GM19099 (cell line): ENCODE results near the gene TBC1D14.

ENCODE experiments used
- POLR2A ChIP-seq: IDR thresholded peaks from 3 replicates; pipeline ENCODE4 v1.6.1; 2011; ENCODE audit warnings: low read depth; ENCODE audit not compliant: insufficient read length; ENCODE audit errors: extremely low read depth

TBC1D14 gene

DNA sequence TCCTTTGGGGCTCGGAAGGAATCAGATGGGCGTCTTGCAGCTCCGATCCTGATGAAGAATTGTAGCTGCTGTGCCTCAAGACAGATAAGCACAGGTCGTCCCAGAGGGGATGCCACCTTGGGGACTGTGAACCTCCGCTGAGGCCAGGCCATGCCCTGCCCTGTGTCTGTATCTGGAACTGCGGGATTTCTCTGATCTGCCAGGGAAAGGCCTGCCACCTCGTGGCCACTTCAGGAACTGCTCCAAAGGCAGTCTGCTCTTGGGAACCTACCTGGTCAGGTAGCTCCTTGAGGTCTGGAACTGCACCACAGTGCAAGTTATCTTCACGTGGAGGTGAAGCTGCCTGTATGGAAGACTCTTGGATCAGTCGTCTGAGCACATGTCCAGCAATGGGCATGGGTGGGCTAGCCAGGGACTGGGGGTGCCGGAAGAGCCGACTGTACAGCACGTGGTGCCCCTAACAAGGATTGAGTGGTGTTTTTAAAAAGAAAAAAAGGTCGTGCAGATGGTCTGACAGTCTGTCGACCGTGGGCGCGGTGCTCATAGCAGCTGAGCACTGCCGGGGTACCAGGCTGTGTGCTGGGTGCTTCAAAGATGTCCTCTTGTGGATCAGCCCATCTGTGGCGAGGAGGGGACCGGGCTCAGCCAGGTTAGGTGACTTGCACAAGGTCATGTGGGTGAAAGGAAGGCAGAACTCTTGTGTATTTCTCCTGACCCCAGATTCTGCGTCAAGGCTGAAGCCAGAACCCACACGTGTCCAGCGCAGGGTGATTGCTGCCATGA, 161.3 kb downstream of the TBC1D14 start:
- TF ChIP-seq POLR2A: no peak

DNA sequence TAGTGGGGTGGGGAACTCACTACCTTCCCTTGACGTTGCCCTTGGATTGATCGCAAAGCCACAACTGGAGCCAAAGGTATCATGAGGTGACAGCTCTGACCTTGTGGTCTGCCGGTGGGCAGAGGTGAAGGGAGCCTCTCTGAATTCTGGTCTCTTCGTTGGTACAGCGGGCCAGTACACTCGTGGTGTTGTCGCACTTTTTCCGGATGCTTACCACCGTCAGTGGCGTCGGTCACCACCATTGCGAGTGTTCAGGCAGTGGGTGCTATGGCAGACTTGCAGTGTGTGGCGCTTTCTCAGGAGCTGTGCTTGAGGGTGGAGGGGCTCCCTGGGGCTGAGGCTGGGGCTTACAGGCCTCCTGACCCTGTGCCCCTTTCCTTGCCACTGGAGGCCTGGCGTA, 163.4 kb downstream of the TBC1D14 start:
- TF ChIP-seq POLR2A: no peak

DNA sequence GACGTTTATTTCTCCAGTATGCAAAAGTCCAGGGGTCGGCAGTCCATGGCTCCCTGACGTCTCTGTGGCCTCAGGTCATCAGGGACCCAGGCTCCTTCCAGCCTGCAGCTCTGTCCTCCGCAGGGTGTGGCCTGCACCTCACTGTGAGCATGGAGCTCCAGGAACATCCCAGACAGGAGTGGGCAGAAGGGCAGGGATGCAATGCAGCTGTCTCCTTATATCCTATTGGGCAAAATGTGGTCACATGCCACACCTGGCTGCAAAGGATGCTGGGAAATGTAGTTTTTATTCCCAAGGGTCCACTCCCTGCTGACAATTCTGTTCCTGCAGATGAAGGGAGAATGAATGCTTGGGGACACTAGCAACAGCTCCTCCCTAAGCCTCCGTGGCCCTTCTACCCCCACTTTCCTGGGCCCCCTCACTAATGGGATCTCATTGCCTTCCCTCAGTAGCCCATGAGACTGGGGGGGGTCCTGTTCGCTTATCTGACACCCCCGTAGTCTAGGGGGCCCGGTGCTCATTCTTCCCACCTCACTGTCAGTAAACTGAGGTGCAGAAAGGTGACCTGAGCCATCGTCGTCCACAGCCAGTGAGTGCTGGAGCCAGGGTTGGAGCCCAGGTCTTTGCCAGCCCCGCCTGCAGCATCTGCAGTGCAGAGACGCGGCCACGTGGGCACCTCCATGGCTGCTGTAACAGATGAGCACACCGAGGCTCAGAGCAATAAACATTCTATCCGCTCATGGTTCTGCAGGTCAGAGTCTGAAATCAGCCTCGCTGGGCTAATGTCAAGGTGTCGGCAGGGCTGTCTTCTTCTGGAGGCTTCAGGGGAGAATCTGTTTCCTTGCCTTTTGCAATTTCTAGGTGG, 164.1 kb downstream of the TBC1D14 start:
- no peak for TF ChIP-seq POLR2A

- no peak for TF ChIP-seq POLR2A
Observed at GRCh38 chr4:7074426-7074825, 164.8 kb downstream of the TBC1D14 start.

DNA sequence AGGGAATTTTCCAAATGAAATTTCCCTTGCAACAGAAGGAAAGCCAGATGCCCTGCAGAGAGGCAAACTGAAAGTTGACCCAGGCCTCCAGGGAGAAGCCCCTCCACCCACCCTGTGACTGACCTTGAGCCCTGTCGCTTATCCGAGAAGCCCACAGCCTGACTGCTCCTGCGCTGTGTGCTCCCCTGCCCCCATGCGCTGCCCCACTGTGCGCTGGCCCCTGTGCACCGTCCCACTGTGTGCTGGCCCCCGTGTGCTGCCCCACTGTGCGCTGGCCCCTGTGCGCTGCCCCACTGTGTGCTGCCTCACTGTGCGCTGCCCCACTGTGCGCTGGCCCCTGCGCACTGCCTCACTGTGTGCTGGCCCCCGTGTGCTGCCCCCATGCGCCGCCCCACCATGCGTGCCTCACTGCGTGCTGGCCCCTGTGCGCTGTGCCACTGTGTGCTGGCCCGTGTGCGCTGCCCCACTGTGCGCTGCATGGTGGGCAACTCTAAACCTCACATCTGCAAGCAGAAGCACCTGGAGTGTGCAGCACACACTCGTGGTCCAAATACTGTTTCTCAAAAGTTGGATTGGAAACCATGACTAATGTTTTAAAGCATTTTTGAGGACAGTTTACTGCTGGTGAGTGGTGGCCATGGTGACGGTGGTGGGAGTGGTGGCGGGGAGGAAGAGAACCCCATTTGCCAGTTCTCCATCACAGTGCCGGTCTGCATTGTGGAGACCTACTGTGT, 166.5 kb downstream of the TBC1D14 start:
- no peak for TF ChIP-seq POLR2A

DNA sequence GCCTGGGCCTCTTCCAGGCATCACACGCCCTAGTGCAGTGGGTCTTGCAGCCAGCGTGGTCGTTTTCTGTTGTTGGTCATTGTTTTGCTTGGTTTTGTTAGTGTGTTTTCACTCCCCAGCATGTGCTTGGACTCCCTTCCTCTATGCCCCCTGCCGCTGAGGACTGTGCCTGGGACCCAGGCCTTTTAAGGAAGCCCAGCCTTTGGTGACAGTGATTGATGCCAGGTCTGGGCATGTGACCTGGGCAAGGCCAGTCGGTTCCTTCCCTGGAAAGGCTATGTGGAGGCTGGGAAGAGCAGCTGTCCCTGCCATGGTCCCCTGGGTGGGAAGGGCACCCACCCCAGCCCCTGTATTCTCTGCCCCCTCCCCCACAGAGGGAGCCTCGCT, 167.1 kb downstream of the TBC1D14 start:
- no peak for TF ChIP-seq POLR2A

- TF ChIP-seq POLR2A: no peak
Observed at GRCh38 chr4:7077371-7077770, 167.7 kb downstream of the TBC1D14 start.

GRCh38 chr4:7078025-7078424, 168.4 kb downstream of the TBC1D14 start:
- TF ChIP-seq POLR2A: no peak
